GM12878 (cell line): ENCODE results near the gene GRAMD1A. TPM values are rescaled to one million over a fixed set of nuclear protein-coding genes. Genes with fewer than 3 reads are reported as not detected.

Source experiments
- ATAC-seq: fragments of 200-7000 bp; cut with Tn5 transposase; 3 replicates; pipeline ENCODE4 v1.9.1; 2020; ENCODE audit warnings: mild to moderate bottlenecking, moderate library complexity
- BruUV-seq: library from RNA; stranded (reverse); fragments of 400-500 nt; replicated peaks from 2 replicates; lab custom pipeline; 2021; lab: Mats Ljungman, UMichigan
- CTCF ChIA-PET: fragments of 300-600 bp; sonication (Branson Sonifier 250); formaldehyde crosslinking; extraction: SDS; loops from one replicate; lab custom pipeline; 2021; ENCODE audit warnings: inconsistent platforms; lab: Yijun Ruan, JAX
- POLR2A ChIA-PET: fragments of 350-600 bp; formaldehyde crosslinking; extraction: SDS; loops from one replicate; lab custom pipeline; 2021; ENCODE audit warnings: inconsistent platforms; lab: Charles Lee
- RAD21 ChIA-PET: fragments of 300-600 bp; sonication (Branson Sonifier 250); formaldehyde crosslinking; loops from one replicate; lab custom pipeline; 2023; ENCODE audit warnings: antibody characterized with exemption; ENCODE audit not compliant: unreplicated experiment; lab: Charles Lee
- SMC1A ChIA-PET: fragments of 300-600 bp; sonication (Branson Sonifier 250); formaldehyde crosslinking; loops from one replicate; lab custom pipeline; 2023; ENCODE audit not compliant: unreplicated experiment, uncharacterized antibody; lab: Charles Lee
- DNase-seq: peaks from one replicate; pipeline ENCODE4 v3.0.0-alpha.2; 2011; ENCODE audit warnings: low read depth, low spot score
- FAIRE-seq: peaks from 3 replicates; lab custom pipeline; 2011; peaks lifted over from hg19 to GRCh38; lab: Jason Lieb, UNC
- H2AFZ ChIP-seq: 2 replicates; pipeline ENCODE4 v1.6.0; 2011; ENCODE audit warnings: low read depth, low read length, control low read depth; ENCODE audit not compliant: control insufficient read depth
- H3K27ac ChIP-seq: 2 replicates; pipeline ENCODE4 v1.5.1; 2011; ENCODE audit warnings: control low read depth; ENCODE audit not compliant: control insufficient read depth, insufficient read depth
- H3K27me3 ChIP-seq, 2 experiments: replicated peaks in 1 of 2; 2 replicates each; pipeline versions ENCODE4 v1.6.0 to v1.6.1; 2011; ENCODE audit warnings: low read length in 1 of 2; ENCODE audit not compliant: control insufficient read depth in 2 of 2, insufficient read depth in 2 of 2
- H3K36me3 ChIP-seq, 2 experiments: 2 replicates each; pipeline ENCODE4 v1.5.1; 2011; ENCODE audit warnings: low read length in 1 of 2; ENCODE audit not compliant: control insufficient read depth in 2 of 2, insufficient read depth in 2 of 2
- H3K4me1 ChIP-seq: 2 replicates; pipeline ENCODE4 v1.6.1; 2011; ENCODE audit warnings: mild to moderate bottlenecking, low read length, moderate library complexity, mixed read lengths; ENCODE audit not compliant: control insufficient read depth, insufficient read depth
- H3K4me2 ChIP-seq: 2 replicates; pipeline ENCODE4 v1.6.0; 2011; ENCODE audit warnings: control low read depth; ENCODE audit not compliant: control insufficient read depth, insufficient read depth
- H3K4me3 ChIP-seq: fragments of 200-600 bp; sonication (generic); 2 replicates; pipeline ENCODE4 v1.5.1; 2016
- H3K79me2 ChIP-seq: 2 replicates; pipeline ENCODE4 v1.6.0; 2011; ENCODE audit warnings: low read length; ENCODE audit not compliant: control insufficient read depth, insufficient read depth
- H3K9ac ChIP-seq: 2 replicates; pipeline ENCODE4 v1.8.0; 2011; ENCODE audit warnings: low read length, control low read depth, mixed read lengths; ENCODE audit not compliant: control insufficient read depth, insufficient read depth
- H3K9me3 ChIP-seq: replicated peaks from 3 replicates; pipeline ENCODE4 v1.5.1; 2011; ENCODE audit warnings: mild to moderate bottlenecking, low read length; ENCODE audit not compliant: control insufficient read depth, insufficient read depth
- H4K20me1 ChIP-seq: 2 replicates; pipeline ENCODE4 v1.6.0; 2011; ENCODE audit not compliant: control insufficient read depth, insufficient read depth
- ATF2 ChIP-seq: IDR thresholded peaks from 2 replicates; pipeline ENCODE4 v1.6.1; 2012; ENCODE audit warnings: low read length, inconsistent platforms
- CHD1 ChIP-seq: IDR thresholded peaks from 2 replicates; pipeline ENCODE4 v1.6.1; 2012; ENCODE audit warnings: low read depth, low read length, improper control_type of control experiment
- KAT2A ChIP-seq: conservative IDR thresholded peaks from 2 replicates; pipeline ENCODE4 v1.6.1; 2011; ENCODE audit warnings: low read depth, low read length; ENCODE audit not compliant: control insufficient read depth
- KDM1A ChIP-seq: fragments of 200-600 bp; sonication (generic); IDR thresholded peaks from 2 replicates; pipeline ENCODE4 v1.6.1; 2016; ENCODE audit warnings: borderline replicate concordance
- PBX3 ChIP-seq: IDR thresholded peaks from 2 replicates; pipeline ENCODE4 v1.6.1; 2011; ENCODE audit warnings: mild to moderate bottlenecking, low read depth, low read length, moderate library complexity; ENCODE audit not compliant: insufficient replicate concordance
- POLR2A ChIP-seq: IDR thresholded peaks from 2 replicates; pipeline ENCODE4 v1.6.1; 2011; ENCODE audit warnings: low read depth, mild to moderate bottlenecking, low read length
- POU2F2 ChIP-seq: IDR thresholded peaks from 3 replicates; pipeline ENCODE4 v1.6.1; 2011; ENCODE audit warnings: low read depth, mild to moderate bottlenecking, low read length, borderline replicate concordance
- RB1 ChIP-seq: fragments of 450-650 bp; formaldehyde crosslinking; IDR thresholded peaks from 2 replicates; pipeline ENCODE4 v1.6.1; 2017; ENCODE audit warnings: mild to moderate bottlenecking, borderline replicate concordance
- STAT3 ChIP-seq: IDR thresholded peaks from 2 replicates; pipeline ENCODE4 v1.6.1; 2011; ENCODE audit warnings: low read depth, low read length, improper control_type of control experiment
- SUPT20H ChIP-seq: IDR thresholded peaks from 2 replicates; pipeline ENCODE4 v1.6.1; 2011; ENCODE audit warnings: low read depth, mild to moderate bottlenecking, low read length, moderate library complexity, borderline replicate concordance; ENCODE audit not compliant: control insufficient read depth
- ZNF622 ChIP-seq: fragments of 450-650 bp; IDR thresholded peaks from 2 replicates; pipeline ENCODE4 v1.6.1; 2017; ENCODE audit warnings: mild to moderate bottlenecking, inconsistent platforms
- WGBS: methylation state at CpG from one replicate; pipeline ENCODE4 v1.1.6; 2016; ENCODE audit warnings: low lambda C conversion rate; ENCODE audit not compliant: insufficient replicate concordance, insufficient coverage; ENCODE audit errors: missing lambda C conversion rate; 5-methylcytosine and 5-hydroxymethylcytosine counted together
- in situ Hi-C: fragments of 300-500 bp; cut with MboI; formaldehyde crosslinking; loops from 9 replicates; pipeline ENCODE4 v1.14.3; 2018; ENCODE audit warnings: mixed read lengths
- intact Hi-C: fragments of 100-400 bp; cut with micrococcal nuclease; formaldehyde crosslinking; loops from one replicate; pipeline ENCODE4 v1.14.2; 2022; ENCODE audit not compliant: unreplicated experiment
- polyA plus RNA-seq, 11 experiments: library from polyadenylated mRNA; depleted of rRNA in 4 of 11; unstranded in 6 of 11; stranded (reverse) in 5 of 11; fragments of >200 nt; fragmentation: Nextera tagmentation in 4 of 11; fragmentation: Illumina TruSeq in 1 of 11; extraction: Ambion mirVana in 4 of 11; extraction: Trizol in 1 of 11; gene quantifications; 1 replicate in 1 of 11; 2 replicates in 10 of 11; pipeline versions ENCODE4 v1.2.1 to v1.2.3, GENCODE V29; 2011 to 2016; ENCODE audit warnings: inconsistent platforms in 2 of 11, missing spikeins in 2 of 11, low read depth in 1 of 11
- total RNA-seq, 4 experiments: library from RNA; depleted of rRNA in 3 of 4; stranded (reverse); fragments of >200 nt in 3 of 4; fragmentation: Illumina TruSeq in 1 of 4; extraction: Trizol in 1 of 4; gene quantifications; 2 replicates each; pipeline versions ENCODE4 v1.2.1 to v1.2.3, GENCODE V29; 2013 to 2021
- TF ChIP-seq, protein P1 (sequence below): fragments of 450-650 bp; IDR thresholded peaks from 2 replicates; pipeline ENCODE4 v1.6.1; 2018; ENCODE audit warnings: mild to moderate bottlenecking, low read depth, moderate library complexity; ENCODE audit not compliant: partially characterized antibody
- TF ChIP-seq, protein P2 (sequence below): fragments of 450-650 bp; formaldehyde crosslinking; IDR thresholded peaks from 2 replicates; pipeline ENCODE4 v1.4.0; 2022; ENCODE audit warnings: mild to moderate bottlenecking, moderate library complexity

GRAMD1A gene
- total and polyA plus RNA-seq, 10 of the 15 experiments (the other 5 are each of a cell fraction or from before 2014, with no cell fraction given): 0.79 to 73.6 (median 35.3) TPM

DNA sequence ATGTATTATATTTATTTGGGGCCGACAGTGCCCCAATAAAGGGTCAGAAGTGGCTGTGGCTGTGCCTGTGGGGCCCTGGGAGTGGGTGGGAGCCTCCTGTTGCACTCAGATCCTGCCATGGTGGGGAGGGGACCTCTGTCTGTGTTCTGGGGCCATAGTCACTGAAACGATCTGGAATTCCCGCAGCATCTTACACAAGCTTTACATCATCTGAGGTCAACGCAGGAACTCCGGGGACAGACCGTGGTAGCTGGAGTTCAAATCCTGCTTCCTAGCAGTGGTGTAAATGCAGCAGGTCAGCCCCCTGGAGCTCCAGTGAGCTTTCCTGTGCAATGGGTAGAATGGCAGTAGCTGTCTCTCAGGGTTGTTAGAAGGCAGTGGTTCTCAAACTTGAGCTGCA lies 26.3 kb downstream of the GRAMD1A start:
- Histone ChIP-seq H3K36me3 (peaks cover 0 to 23% of the 10 kb centered on the region in 2 experiments), H3K4me1 (no peaks in the 10 kb centered on the region), H3K4me2 (no peak overlapping the region), H3K9ac (no peak overlapping the region), H4K20me1 (no peaks in the 10 kb centered on the region), H3K9me3 (no peaks in the 10 kb centered on the region), H2AFZ (no peak overlapping the region), H3K4me3 (no peak overlapping the region), H3K79me2 (no peaks in the 10 kb centered on the region), H3K27ac (no peak overlapping the region), H3K27me3 (peaks cover 0 to 2% of the 10 kb centered on the region in 2 experiments; a peak in 2 of 4 replicates)
- DNase-seq (no peak), ATAC-seq (no peak), FAIRE-seq (no peak)
- no peak for TF ChIP-seq KDM1A
- TF ChIP-seq KAT2A: no peak
- TF ChIP-seq PBX3: no peak
- no peak for TF ChIP-seq STAT3
- no peak for TF ChIP-seq ATF2
- TF ChIP-seq POLR2A: no peak
- no peak for TF ChIP-seq RB1
- TF ChIP-seq POU2F2: no peak
- TF ChIP-seq, protein P1, sequence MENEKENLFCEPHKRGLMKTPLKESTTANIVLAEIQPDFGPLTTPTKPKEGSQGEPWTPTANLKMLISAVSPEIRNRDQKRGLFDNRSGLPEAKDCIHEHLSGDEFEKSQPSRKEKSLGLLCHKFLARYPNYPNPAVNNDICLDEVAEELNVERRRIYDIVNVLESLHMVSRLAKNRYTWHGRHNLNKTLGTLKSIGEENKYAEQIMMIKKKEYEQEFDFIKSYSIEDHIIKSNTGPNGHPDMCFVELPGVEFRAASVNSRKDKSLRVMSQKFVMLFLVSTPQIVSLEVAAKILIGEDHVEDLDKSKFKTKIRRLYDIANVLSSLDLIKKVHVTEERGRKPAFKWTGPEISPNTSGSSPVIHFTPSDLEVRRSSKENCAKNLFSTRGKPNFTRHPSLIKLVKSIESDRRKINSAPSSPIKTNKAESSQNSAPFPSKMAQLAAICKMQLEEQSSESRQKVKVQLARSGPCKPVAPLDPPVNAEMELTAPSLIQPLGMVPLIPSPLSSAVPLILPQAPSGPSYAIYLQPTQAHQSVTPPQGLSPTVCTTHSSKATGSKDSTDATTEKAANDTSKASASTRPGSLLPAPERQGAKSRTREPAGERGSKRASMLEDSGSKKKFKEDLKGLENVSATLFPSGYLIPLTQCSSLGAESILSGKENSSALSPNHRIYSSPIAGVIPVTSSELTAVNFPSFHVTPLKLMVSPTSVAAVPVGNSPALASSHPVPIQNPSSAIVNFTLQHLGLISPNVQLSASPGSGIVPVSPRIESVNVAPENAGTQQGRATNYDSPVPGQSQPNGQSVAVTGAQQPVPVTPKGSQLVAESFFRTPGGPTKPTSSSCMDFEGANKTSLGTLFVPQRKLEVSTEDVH: no peak
- no peak for TF ChIP-seq CHD1
- no peak for TF ChIP-seq ZNF622
- TF ChIP-seq, protein P2, sequence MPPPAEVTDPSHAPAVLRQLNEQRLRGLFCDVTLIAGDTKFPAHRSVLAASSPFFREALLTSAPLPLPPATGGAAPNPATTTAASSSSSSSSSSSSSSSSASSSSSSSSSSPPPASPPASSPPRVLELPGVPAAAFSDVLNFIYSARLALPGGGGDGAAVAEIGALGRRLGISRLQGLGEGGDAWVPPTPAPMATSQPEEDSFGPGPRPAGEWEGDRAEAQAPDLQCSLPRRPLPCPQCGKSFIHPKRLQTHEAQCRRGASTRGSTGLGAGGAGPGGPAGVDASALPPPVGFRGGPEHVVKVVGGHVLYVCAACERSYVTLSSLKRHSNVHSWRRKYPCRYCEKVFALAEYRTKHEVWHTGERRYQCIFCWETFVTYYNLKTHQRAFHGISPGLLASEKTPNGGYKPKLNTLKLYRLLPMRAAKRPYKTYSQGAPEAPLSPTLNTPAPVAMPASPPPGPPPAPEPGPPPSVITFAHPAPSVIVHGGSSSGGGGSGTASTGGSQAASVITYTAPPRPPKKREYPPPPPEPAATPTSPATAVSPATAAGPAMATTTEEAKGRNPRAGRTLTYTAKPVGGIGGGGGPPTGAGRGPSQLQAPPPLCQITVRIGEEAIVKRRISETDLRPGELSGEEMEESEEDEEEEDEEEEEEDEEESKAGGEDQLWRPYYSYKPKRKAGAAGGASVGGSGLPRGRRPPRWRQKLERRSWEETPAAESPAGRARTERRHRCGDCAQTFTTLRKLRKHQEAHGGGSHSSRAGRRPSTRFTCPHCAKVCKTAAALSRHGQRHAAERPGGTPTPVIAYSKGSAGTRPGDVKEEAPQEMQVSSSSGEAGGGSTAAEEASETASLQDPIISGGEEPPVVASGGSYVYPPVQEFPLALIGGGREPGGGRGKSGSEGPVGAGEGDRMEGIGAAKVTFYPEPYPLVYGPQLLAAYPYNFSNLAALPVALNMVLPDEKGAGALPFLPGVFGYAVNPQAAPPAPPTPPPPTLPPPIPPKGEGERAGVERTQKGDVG (CRISPR knock-in tag): no peak
- no peak for TF ChIP-seq SUPT20H
- intact Hi-C loops: no loop called here
- RAD21 ChIA-PET: interaction anchor here (0.5 kb wide), 1 partner anchor 41 kb away, joined by 3 read pairs; no protein-coding TSS in a partner anchor
- SMC1A ChIA-PET: no interaction called here
- BruUV-seq: no TSS peak
- in situ Hi-C loops: no loop called here
- 90% methylated on average over 6 of the region's 6 CpGs for WGBS
- POLR2A ChIA-PET: no interaction called here
- CTCF ChIA-PET: interaction anchor here (0.6 to 1.6 kb wide), 5 partner anchors 11 to 209 kb away, joined by 3 to 4 read pairs (median 3); no protein-coding TSS in a partner anchor
